ENCODE results near the gene YIPF7. TPM values are rescaled to one million over a fixed set of nuclear protein-coding genes. Genes with fewer than 3 reads are reported as not detected.

YIPF7 gene
- total RNA-seq, 1 experiment from 2014 or later = not detected

GRCh38 chr4:44701037-44701436 lies 49.6 kb upstream of the YIPF7 start (continued):
- TF ChIP-seq ZNF532 (CRISPR knock-in tag; IDR thresholded peaks at IDR 0.05; ENCODE audit: borderline replicate concordance) = no peak

- ATAC-seq (no peak), DNase-seq (ENCODE audit: low spot score) (no peak)
- CTCF ChIA-PET = no interaction called here
- H3K4me3 Mint-ChIP-seq = no peak overlapping the region
- no peaks in the 10 kb centered on the region for H3K9me3 Mint-ChIP-seq
- no peaks in the 10 kb centered on the region for H3K27me3 Mint-ChIP-seq (ENCODE audit: low read depth)
- POLR2A ChIA-PET = interaction anchor here (1.5 kb wide), 1 partner anchor 22 kb away, joined by 3 read pairs; the partner anchor contains the start of gene GUF1
- peaks cover 5% of the 10 kb centered on the region for H3K4me1 Mint-ChIP-seq
- H3K36me3 Mint-ChIP-seq = peaks cover 51% of the 10 kb centered on the region
- no peak overlapping the region for H3K27ac Mint-ChIP-seq
- TF ChIP-seq GTF2I (CRISPR knock-in tag; conservative IDR thresholded peaks at IDR 0.05) = no peak
- TF ChIP-seq HMGXB4 (CRISPR knock-in tag; IDR thresholded peaks at IDR 0.05) = no peak
Measured at GRCh38 chr4:44700427-44700826, 49.0 kb upstream of the YIPF7 start.

- no peak overlapping the region for H3K4me3 Mint-ChIP-seq
- H3K4me1 Mint-ChIP-seq = no peaks in the 10 kb centered on the region
- H3K27ac Mint-ChIP-seq = no peak overlapping the region
- ChIA-PET POLR2A (no interaction called here), CTCF (no interaction called here)
- ATAC-seq (no peak), DNase-seq (ENCODE audit: low spot score) (no peak)
- H3K36me3 Mint-ChIP-seq = peaks cover 56% of the 10 kb centered on the region
- H3K9me3 Mint-ChIP-seq = no peaks in the 10 kb centered on the region
- H3K27me3 Mint-ChIP-seq (ENCODE audit: low read depth) = no peaks in the 10 kb centered on the region
- TF ChIP-seq GRHL2 (CRISPR knock-in tag; IDR thresholded peaks at IDR 0.05; ENCODE audit: insufficient replicate concordance, severe bottlenecking) (no peak), MYBL2 (CRISPR knock-in tag; IDR thresholded peaks at IDR 0.05) (no peak), ZNF425 (CRISPR knock-in tag; conservative IDR thresholded peaks at IDR 0.05) (no peak), AFF4 (CRISPR knock-in tag; IDR thresholded peaks at IDR 0.05; ENCODE audit: borderline replicate concordance) (no peak), MXD4 (CRISPR knock-in tag; IDR thresholded peaks at IDR 0.05; ENCODE audit: borderline replicate concordance) (no peak), ATF3 (CRISPR knock-in tag; conservative IDR thresholded peaks at IDR 0.05) (no peak), ZBTB43 (CRISPR knock-in tag; IDR thresholded peaks at IDR 0.05) (no peak), NFYB (CRISPR knock-in tag; conservative IDR thresholded peaks at IDR 0.05; ENCODE audit: low read depth) (no peak), ELF4 (CRISPR knock-in tag; IDR thresholded peaks at IDR 0.05; ENCODE audit: low read depth) (no peak), ZNF396 (CRISPR knock-in tag; IDR thresholded peaks at IDR 0.05; ENCODE audit: borderline replicate concordance) (no peak), E2F1 (CRISPR knock-in tag; IDR thresholded peaks at IDR 0.05) (no peak)
Measured at GRCh38 chr4:44684648-44685047, 33.2 kb upstream of the YIPF7 start.
